HG02885 (cell line): ENCODE data around the gene GSG1L.

Experiments used
- ATAC-seq: cut with Tn5 transposase; IDR thresholded peaks from one replicate; pipeline ENCODE4 v1.9.1; 2021; ENCODE audit warnings: mild to moderate bottlenecking; ENCODE audit not compliant: unreplicated experiment, poor library complexity

Gene GSG1L

DNA sequence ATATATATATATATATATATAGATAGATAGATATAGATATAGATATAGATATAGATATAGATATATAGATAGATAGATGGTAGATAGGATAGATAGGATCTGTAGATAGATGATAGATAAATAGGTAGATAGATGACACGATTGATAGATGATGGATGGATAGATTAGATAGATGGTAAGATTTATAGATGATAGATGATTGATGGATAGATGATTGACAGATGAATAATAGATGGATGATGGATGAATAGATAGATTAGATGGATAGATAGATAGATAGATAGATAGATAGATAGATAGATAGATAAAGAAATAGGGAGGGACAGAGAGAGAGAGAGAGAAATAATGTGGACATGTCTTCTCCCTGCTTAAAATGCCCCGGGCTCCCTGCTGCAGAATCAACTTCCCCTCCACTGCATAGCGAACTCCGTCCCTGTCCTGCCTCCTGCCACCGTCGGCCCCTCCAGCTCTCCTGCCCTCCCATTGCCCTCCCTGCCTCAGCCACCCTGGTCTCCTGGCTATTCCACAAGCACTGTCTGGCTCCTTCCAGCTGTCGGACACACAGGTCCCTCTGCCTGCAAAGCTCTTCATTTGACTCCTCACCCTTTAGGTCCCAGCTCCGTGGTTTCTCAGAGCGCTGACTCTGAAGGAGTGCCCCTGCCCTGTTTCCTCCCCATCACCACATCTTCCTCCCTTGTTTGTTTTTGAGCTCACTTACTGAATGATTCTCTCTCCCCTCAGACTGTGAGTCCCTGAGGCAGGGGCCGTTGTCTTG is 259.6 kb downstream of the GSG1L start:
- no peak for ATAC-seq

- no peak for ATAC-seq
These were observed 260.7 kb downstream of the GSG1L start for GRCh38 chr16:27802664-27803439.

DNA sequence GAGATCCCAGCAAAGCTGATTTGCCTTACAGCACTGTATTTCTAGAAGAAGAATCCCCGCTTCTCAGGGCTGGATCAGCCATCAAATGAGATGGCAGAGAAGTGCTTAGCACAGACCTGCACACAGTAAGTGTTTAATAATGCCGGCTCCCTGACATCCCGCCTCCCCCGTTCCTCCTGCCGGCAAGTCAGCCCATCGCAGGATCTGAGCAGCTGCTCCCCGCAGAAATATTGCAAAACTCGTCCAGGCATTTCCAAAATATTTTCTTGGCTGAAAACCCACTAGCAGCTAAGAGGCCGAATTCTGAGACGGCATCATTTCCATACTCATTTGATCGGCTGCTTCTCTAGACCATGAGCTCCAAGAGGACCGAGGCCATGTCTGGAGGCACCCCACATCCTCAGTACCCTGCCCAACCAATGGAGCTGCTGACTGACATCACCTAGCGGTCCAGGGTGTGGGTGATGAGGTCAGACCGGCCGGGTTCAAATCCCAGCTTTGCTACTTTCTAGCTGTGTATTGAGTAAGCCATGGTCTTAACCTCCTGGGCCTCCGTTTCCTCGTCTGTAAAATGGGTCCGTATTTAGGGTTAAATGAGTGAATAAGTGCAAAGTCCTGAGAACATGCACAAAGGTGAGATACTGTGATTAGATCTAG is 262.1 kb downstream of the GSG1L start:
- no peak for ATAC-seq

DNA sequence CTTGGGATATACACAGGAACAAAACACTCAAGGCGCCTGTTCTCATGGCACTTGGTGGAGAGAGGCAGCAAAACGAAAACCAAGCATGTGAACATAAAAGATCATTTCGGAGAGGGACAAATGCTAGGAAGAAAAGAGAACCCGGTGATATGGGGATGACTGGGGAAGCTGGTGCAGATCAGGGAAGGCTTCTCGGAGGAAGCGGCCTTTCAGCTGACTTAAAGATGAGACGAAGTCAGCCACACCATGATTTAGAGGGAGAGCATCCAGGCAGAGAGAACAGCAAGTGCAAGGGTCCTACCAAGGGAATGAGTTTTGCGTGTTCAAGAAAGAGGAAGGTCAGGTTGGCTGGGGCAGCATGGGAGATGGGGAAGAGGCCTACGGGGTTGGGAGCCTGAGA is 262.7 kb downstream of the GSG1L start:
- ATAC-seq = no peak

DNA sequence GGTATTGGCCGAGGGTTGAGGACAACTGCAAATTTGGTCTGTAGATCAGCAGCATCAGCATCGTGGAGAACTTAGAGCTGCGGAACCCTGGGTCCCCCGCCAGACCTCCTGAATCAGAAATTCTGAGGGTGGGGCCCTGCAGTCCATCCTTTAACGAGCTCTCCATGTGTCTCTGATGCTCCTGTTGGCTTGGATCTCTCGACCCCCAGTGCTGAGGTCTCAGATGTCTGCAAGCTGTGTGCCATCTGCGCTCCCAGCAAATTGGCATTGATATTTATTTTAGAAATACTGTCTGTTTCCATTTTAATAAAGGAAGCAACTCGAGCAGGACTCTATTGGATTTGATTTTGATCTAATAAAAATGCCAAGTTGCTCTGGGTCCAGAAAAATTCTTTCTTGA is 263.6 kb downstream of the GSG1L start:
- no peak for ATAC-seq

DNA sequence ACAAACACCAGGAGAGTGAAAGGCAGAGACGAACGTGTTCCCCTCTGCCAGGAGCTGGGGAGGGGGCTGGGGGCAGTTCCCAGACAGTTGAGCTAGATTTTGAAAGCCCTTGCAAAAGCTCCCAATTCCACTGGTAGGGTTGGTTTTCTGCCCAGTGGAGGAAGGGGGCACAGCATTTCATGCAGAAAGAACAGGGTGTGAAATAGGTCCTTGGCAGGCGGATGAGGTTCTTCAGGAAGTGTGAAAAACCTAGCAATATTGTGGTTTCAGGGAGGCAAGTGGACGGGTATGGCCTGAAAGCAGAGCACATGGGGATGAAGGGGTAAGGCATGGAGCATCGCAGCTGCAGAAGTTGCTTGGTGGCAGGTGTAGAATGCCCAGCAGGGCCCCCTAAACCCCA is 265.3 kb downstream of the GSG1L start:
- no peak for ATAC-seq

DNA sequence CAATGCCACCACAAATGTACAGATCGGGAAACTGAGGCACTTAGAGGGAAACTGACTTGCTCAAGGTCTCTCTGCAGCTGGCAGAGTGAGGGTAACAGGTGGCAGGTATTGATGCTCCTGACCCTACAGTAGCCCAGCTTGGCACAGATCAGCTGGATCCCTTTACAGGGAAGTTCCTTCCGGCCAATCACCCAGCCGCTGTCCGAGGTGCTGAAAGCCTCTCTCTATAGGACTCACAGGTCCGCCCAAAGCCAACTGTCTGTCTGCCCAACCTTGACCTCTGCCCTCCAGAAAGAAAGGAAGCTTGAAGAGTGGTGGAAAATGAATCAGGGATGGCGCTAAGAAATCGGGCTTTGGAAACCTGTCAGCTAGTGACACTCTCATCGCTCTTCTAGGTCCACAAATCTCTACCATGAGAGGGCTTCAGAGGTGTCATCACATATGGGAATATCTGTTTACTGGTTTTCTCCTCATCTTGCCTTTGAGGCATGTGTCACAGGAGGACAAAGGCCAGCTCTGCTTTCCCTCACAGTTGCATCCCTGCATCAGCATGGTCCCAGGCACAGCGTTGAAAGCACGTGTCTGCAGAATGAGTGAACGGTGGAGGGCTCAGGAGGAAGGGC is 267.4 kb downstream of the GSG1L start:
- ATAC-seq = no peak

GRCh38 chr16:27793249-27793622 is 270.3 kb downstream of the GSG1L start:
- ATAC-seq = no peak

GRCh38 chr16:27792486-27793248 is 270.8 kb downstream of the GSG1L start:
- ATAC-seq = no peak

GRCh38 chr16:27791404-27791719 is 272.2 kb downstream of the GSG1L start:
- ATAC-seq = no peak

- no peak for ATAC-seq
These were observed 272.7 kb downstream of the GSG1L start for GRCh38 chr16:27790546-27791403.

DNA sequence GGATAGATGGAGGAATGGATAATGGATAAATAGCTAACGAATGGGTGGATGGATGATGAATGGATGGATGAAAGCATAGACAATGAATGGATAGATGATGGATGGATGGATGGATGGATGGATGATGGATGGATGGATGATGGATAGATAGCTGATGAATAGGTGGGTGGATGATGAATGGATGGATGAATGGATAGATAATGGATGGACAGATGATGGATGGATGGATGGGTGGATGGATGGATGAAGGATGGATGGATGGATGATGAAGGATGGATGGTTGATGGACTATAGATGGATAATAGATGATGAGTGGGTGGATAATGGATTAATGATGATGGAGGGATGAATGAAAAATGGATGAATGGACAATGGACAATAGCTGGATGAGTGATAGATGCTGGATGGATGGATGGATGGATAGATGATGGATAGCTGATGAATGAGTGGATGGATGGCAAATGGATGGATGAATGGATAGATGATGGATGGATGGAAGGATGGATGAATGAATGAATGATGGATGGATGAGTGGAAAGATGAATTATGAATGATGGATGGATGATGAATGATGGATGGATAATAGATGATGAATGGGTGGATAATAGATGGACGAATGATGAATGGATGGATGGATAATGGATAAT is 273.8 kb downstream of the GSG1L start:
- ATAC-seq = no peak

DNA sequence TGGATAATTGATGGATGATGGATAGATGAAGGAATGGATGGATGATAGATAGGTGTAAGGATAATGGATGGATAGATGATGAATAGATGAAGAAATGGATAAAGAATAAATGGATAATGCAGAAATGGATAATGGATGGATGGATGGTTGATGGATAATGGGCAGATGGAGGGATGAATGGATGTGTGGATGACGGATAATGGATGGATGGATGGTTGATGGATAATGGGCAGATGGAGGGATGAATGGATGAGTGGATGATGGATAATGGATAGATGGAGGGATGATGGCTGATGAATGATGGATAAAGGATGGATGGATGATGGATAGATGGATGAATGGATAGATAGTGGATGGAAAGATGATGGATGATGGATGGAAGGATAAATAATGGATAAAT is 274.4 kb downstream of the GSG1L start:
- ATAC-seq = no peak

GRCh38 chr16:27787665-27788064 is 275.8 kb downstream of the GSG1L start:
- no peak for ATAC-seq

DNA sequence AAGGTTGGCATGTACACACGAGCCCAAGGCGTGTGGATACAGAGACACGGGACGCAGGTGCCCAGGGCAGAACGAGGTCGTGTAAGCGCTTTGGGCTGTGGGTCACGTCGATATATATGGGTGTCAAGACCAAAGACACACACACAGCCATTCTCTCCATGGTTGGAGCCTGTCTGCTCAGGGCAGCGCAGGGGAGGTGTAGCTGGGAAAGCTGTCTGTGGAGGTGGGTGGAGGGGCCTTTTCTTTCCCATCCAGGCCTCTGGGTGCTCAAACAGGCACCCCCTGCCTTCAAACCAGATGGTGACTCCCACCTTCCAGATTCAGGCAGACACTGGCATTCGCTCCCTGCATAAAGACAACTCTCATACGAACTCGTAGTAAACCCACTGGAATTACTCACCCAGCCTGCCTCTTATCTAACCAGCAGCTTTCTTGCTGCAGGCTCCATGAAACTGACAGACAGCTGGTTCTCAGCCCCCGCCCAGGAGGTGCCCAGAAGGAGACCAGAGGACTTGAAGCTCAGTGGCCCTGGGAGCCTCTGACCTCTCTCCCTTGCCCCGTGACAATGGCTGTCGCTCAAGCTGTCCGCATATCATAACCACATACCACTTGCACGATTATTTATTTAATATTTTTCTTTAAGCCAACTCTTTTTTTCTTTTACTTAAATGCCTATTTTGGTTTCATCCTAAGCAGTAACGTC is 276.4 kb downstream of the GSG1L start:
- no peak for ATAC-seq

GRCh38 chr16:27786221-27786922 is 277.1 kb downstream of the GSG1L start:
- ATAC-seq = no peak

DNA sequence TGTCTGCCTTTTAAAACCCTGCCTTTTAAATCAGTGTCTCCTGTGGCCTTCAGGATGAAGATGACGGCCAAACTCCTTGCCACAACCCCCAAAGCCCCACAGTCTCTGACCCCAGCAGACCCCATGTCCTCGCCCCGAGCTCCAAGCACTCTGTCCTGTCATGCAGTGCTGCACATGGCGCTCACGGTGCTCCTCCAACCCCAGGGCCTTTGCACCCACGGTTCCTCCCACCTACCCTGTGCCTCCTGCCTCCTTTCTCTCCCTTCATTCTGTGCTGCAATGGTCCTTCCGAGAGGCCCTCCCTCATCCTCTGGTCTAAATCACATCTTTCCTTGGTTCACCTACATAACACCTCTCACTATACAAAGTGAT is 278.2 kb downstream of the GSG1L start:
- no peak for ATAC-seq
